Measurements from ENCODE around the gene MFAP4.

MFAP4 gene

DNA sequence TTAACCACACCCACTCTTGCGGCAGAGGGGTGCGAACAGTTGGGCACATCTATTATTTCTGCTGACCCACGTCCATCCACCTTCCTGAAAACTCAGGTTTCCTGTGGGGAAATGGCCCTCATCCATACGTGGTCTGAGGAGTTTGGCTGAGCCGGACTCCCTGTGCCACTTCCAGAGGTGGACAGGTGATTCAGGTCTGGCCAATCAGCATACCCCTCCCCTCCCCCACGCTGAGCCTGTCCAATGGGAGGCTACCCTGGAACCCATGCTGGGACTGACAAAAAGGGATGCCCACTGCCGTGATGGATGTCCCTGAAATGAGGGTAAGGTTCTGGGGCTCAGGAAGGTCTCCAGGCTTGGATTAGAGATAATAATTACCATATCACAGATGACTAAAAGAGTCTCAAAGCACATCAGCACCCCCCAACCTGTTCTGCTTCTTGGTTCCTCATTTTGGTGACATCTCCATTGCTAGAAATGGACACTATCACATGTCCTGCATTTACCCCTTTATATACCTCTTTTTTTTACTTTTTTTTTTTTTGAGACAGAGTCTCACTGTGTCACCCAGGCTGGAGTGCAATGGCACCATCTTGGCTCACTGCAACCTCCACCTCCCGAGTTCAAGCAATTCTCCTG, 14.0 kb downstream of the MFAP4 start:
- H3K4me3 ChIP-seq (ENCODE audit: low read depth, low read length) = no peak overlapping the region
- TF ChIP-seq, protein P1, sequence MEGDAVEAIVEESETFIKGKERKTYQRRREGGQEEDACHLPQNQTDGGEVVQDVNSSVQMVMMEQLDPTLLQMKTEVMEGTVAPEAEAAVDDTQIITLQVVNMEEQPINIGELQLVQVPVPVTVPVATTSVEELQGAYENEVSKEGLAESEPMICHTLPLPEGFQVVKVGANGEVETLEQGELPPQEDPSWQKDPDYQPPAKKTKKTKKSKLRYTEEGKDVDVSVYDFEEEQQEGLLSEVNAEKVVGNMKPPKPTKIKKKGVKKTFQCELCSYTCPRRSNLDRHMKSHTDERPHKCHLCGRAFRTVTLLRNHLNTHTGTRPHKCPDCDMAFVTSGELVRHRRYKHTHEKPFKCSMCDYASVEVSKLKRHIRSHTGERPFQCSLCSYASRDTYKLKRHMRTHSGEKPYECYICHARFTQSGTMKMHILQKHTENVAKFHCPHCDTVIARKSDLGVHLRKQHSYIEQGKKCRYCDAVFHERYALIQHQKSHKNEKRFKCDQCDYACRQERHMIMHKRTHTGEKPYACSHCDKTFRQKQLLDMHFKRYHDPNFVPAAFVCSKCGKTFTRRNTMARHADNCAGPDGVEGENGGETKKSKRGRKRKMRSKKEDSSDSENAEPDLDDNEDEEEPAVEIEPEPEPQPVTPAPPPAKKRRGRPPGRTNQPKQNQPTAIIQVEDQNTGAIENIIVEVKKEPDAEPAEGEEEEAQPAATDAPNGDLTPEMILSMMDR (IDR thresholded peaks at IDR 0.05; ENCODE audit: low read depth, low read length) = no peak

GRCh38 chr17:19372439-19372838, 14.6 kb downstream of the MFAP4 start:
- no peak overlapping the region for H3K4me3 ChIP-seq (ENCODE audit: low read depth, low read length)
- TF ChIP-seq, protein P1 (IDR thresholded peaks at IDR 0.05; ENCODE audit: low read depth, low read length) = no peak

DNA sequence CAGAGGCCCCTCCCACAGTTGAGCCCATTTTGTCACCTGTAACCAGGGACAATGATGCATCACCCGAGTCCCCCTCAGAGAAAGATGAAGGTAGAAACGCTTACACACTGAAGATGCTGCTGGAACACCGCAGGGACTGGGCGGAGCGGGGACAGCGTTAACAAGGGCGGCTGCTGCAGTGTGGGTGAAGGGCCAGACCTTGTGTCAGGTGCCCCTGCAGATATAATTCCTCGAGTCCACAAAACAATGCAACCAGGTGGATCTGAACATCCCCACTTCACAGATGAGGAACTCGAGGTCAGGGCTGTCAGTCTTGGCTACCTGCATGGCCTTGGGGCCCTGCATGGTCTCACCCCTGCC, 15.0 kb downstream of the MFAP4 start:
- no peak overlapping the region for H3K4me3 ChIP-seq (ENCODE audit: low read depth, low read length)
- TF ChIP-seq, protein P1 (IDR thresholded peaks at IDR 0.05; ENCODE audit: low read depth, low read length) = no peak

GRCh38 chr17:19371259-19372010, 15.6 kb downstream of the MFAP4 start:
- no peak overlapping the region for H3K4me3 ChIP-seq (ENCODE audit: low read depth, low read length)
- TF ChIP-seq, protein P1 (IDR thresholded peaks at IDR 0.05; ENCODE audit: low read depth, low read length) = no peak

DNA sequence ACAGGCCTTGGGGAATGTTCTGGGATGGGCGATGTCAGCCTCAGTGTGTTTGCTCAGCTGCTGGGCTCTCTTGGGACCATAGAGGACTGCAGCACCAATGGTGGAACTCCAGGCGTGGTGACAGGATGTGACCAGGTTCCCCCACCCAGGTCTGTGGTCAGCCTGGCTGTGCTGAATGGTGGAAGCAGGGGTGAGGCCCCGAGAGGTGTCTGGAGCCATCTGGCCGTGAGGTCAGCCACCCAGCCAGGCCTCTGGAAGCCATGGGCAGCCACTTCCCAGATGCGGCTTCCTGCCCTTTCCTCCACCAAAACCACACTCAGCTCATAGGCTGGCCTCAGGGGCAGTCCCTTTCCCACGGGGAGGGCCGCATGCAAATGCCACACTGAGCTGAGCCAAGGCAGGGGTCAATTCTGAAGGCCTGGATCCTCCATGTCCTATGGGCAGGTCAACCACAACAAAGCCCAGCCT, 16.5 kb downstream of the MFAP4 start:
- TF ChIP-seq, protein P1 (IDR thresholded peaks at IDR 0.05; ENCODE audit: low read depth, low read length) = no peak
- H3K4me3 ChIP-seq (ENCODE audit: low read depth, low read length) = no peak overlapping the region

GRCh38 chr17:19369846-19370492, 17.0 kb downstream of the MFAP4 start:
- TF ChIP-seq, protein P1 (IDR thresholded peaks at IDR 0.05; ENCODE audit: low read depth, low read length) = no peak
- no peak overlapping the region for H3K4me3 ChIP-seq (ENCODE audit: low read depth, low read length)
